Measurements from ENCODE around the gene KCNK5.
A peak's percentile ranks its signal among the peaks of the same experiment; 100 is the strongest.

KCNK5 gene

GRCh38 chr6:39240155-39240757, 11.0 kb upstream of the KCNK5 start:
- no peak for DNase-seq

GRCh38 chr6:39239527-39240154, 10.4 kb upstream of the KCNK5 start:
- DNase-seq = no peak

- DNase-seq = no peak
Measured at GRCh38 chr6:39236742-39237141, 7.5 kb upstream of the KCNK5 start.

- DNase-seq = no peak
Measured at GRCh38 chr6:39233333-39233732, 4.1 kb upstream of the KCNK5 start.

- no peak for DNase-seq
Measured at GRCh38 chr6:39231521-39232243, 2.4 kb upstream of the KCNK5 start.

GRCh38 chr6:39230654-39231035, 1.4 kb upstream of the KCNK5 start:
- no peak for DNase-seq

- peak; percentile 68 for DNase-seq
Measured at GRCh38 chr6:39228111-39228971, 934 bp downstream of the KCNK5 start.

GRCh38 chr6:39227476-39227875, 1.8 kb downstream of the KCNK5 start:
- no peak for DNase-seq

- DNase-seq = no peak
Measured at GRCh38 chr6:39226639-39227329, 2.5 kb downstream of the KCNK5 start.

- DNase-seq = peak; percentile 70
Measured at GRCh38 chr6:39225946-39226437, 3.3 kb downstream of the KCNK5 start.

GRCh38 chr6:39225543-39225942, 3.7 kb downstream of the KCNK5 start:
- no peak for DNase-seq

GRCh38 chr6:39224523-39225182, 4.6 kb downstream of the KCNK5 start:
- no peak for DNase-seq

GRCh38 chr6:39224011-39224410, 5.3 kb downstream of the KCNK5 start:
- no peak for DNase-seq

GRCh38 chr6:39223555-39223954, 5.7 kb downstream of the KCNK5 start:
- no peak for DNase-seq

GRCh38 chr6:39223061-39223460, 6.2 kb downstream of the KCNK5 start:
- no peak for DNase-seq

GRCh38 chr6:39221779-39222641, 7.3 kb downstream of the KCNK5 start:
- DNase-seq = no peak

- no peak for DNase-seq
Measured at GRCh38 chr6:39221115-39221514, 8.2 kb downstream of the KCNK5 start.

GRCh38 chr6:39218868-39219567, 10.3 kb downstream of the KCNK5 start:
- DNase-seq = no peak

- DNase-seq = no peak
Measured at GRCh38 chr6:39217177-39217864, 12.0 kb downstream of the KCNK5 start.

All from activated CD8-positive, alpha-beta memory T cell treated with anti-CD3 and anti-CD28 coated beads, Interleukin-2, amount 50 U/mL, for 48 hours (primary cell).